SU-DHL-6 (cell line): ENCODE measurements around the gene CSK.
"Not testable (repeated sequence)": the region's sequence is repeated elsewhere in the genome, so short reads cannot be mapped to it uniquely, and the experiment has no call there.

Experiments
- H2AFZ ChIP-seq: fragments of 200-600 bp; sonication (generic); 2 replicates; pipeline ENCODE4 v1.6.1; 2014; ENCODE audit warnings: low read depth, mild to moderate bottlenecking, moderate library complexity, mixed read lengths, antibody characterized with exemption, low read length; ENCODE audit not compliant: severe bottlenecking
- H3F3A ChIP-seq: fragments of 200-600 bp; shearing (Covaris generic); 2 replicates; pipeline ENCODE4 v1.6.0; 2016; ENCODE audit warnings: antibody characterized with exemption, mild to moderate bottlenecking; ENCODE audit not compliant: insufficient read depth
- H3K27ac ChIP-seq: fragments of 200-600 bp; sonication (generic); 2 replicates; pipeline ENCODE4 v1.5.1; 2016; ENCODE audit warnings: low read depth, mild to moderate bottlenecking, low read length, moderate library complexity, mixed read lengths
- H3K27me3 ChIP-seq: fragments of 200-600 bp; sonication (generic), shearing (Covaris generic); 2 replicates; pipeline ENCODE4 v1.6.0; 2014; ENCODE audit warnings: mild to moderate bottlenecking, low read length
- H3K36me3 ChIP-seq: fragments of 200-600 bp; sonication (generic); 2 replicates; pipeline ENCODE4 v1.6.1; 2014; ENCODE audit warnings: mild to moderate bottlenecking, low read length, mixed read lengths
- H3K4me2 ChIP-seq: fragments of 300-600, 200-600 bp; shearing (Covaris generic), sonication (generic); 2 replicates; pipeline ENCODE4 v1.6.0; 2014; ENCODE audit warnings: low read length, low read depth, mild to moderate bottlenecking; ENCODE audit not compliant: poor library complexity, severe bottlenecking
- H3K4me3 ChIP-seq: fragments of 200-600 bp; sonication (generic); 2 replicates; pipeline ENCODE4 v1.5.1; 2014; ENCODE audit warnings: antibody characterized with exemption, low read length, mild to moderate bottlenecking, mixed read lengths; ENCODE audit not compliant: insufficient read depth, poor library complexity, severe bottlenecking
- H3K79me2 ChIP-seq: fragments of 200-600 bp; sonication (generic); 2 replicates; pipeline ENCODE4 v1.6.1; 2014; ENCODE audit warnings: mild to moderate bottlenecking, low read length, moderate library complexity; ENCODE audit not compliant: insufficient read depth
- H3K9ac ChIP-seq: fragments of 200-600 bp; sonication (generic); 2 replicates; pipeline ENCODE4 v1.7.0; 2014; ENCODE audit warnings: mild to moderate bottlenecking, low read length
- H3K9me2 ChIP-seq: fragments of 200-600 bp; sonication (generic); replicated peaks from 2 replicates; pipeline ENCODE4 v1.6.1; 2014; ENCODE audit warnings: low read length; ENCODE audit not compliant: insufficient read depth
- H3K9me3 ChIP-seq: fragments of 200-600 bp; sonication (generic); 2 replicates; pipeline ENCODE4 v1.6.1; 2014; ENCODE audit warnings: low read length, mixed read lengths; ENCODE audit not compliant: insufficient read depth
- H4K20me1 ChIP-seq: fragments of 200-600 bp; sonication (generic); 2 replicates; pipeline ENCODE4 v1.6.1; 2014; ENCODE audit warnings: low read depth, mild to moderate bottlenecking, antibody characterized with exemption, low read length, moderate library complexity, mixed read lengths
- CTCF ChIP-seq: fragments of 200-600 bp; sonication (generic); IDR thresholded peaks from one replicate; pipeline ENCODE4 v1.5.1; 2017; ENCODE audit warnings: antibody characterized with exemption, mild to moderate bottlenecking, low read length, moderate library complexity; ENCODE audit not compliant: insufficient read depth, poor library complexity, severe bottlenecking
- EZH2phosphoT487 ChIP-seq: fragments of 200-600 bp; sonication (generic), shearing (Covaris generic); conservative IDR thresholded peaks from 2 replicates; pipeline ENCODE4 v1.6.1; 2018; ENCODE audit warnings: mild to moderate bottlenecking, antibody characterized with exemption, low read length, moderate library complexity, mixed read lengths

Gene CSK

DNA sequence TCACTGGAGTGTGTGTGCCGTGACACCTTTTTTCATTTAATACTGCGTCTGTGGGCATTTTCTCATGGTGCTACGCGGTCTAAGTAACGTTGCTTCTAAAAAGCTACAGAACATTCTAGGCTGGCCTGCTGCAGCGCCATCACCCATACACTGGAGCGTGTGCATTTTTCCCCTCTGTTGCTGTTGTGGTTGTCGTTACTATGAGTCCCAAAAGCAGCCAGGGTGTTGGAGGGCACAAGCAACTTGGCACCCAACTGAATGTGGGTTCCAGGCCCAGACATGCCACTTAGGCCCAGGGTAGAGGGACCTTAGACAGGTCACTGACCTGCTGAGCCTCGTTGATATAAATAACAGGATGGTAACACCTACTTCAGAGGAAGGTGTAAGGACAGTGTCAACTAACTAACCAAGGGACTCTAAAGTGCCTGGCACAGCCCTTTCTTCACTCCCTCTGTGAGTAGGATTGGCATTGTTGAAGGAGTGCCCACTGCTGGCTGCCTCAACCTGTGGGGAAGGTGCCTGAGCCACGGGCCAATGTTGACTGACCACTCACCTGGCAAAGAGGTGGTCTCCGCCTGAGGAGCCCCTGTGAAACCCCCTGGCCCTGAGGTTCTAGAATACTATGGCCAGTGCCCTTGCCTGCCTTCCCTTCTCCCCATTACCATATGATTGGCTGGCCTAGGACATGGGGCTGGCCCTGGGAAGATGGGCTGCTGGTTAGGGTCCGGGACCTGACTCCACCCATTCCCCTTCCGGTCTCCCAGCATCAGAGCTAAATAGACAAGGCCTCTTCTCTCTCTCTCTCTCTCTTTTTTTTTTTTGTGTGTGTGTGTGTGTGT, 3.5 kb downstream of the CSK start:
- H2AFZ ChIP-seq = no peak overlapping the region
- no peaks in the 10 kb centered on the region for H3K9me3 ChIP-seq
- peaks cover 78% of the 10 kb centered on the region for H3K79me2 ChIP-seq
- TF ChIP-seq EZH2phosphoT487 = no peak
- H3F3A ChIP-seq = peaks cover 87% of the 10 kb centered on the region
- H3K4me3 ChIP-seq = peak overlapping the region; percentile 94
- peak overlapping the region; percentile 99 for H3K9ac ChIP-seq
- H3K27me3 ChIP-seq = no peaks in the 10 kb centered on the region
- peak overlapping the region; percentile 96 for H3K27ac ChIP-seq
- H4K20me1 ChIP-seq = no peaks in the 10 kb centered on the region
- no peaks in the 10 kb centered on the region for H3K9me2 ChIP-seq
- H3K36me3 ChIP-seq = no peaks in the 10 kb centered on the region
- peak overlapping the region; percentile 73 for H3K4me2 ChIP-seq

DNA sequence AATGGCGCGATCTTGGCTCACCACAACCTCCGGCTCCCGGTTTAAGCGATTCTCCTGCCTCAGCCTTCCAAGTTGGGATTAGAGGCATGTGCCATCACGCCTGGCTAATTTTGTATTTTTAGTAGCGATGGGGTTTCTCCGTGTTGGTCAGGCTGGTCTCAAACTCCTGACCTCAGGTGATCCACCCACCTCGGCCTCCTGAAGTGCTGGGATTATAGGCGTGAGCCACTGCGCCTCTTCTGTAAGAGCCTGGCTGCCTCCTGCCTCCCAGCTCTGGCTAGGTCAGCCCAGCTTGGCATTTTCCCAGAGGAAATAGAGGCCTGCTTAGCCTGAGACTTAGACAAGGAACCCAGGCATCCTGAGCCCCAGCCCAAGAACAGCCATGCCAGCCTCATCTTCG, 4.2 kb downstream of the CSK start:
- H3K4me2 ChIP-seq = peak overlapping the region; percentile 73
- not testable (repeated sequence) for H3K36me3 ChIP-seq, H3K9me2 ChIP-seq, H4K20me1 ChIP-seq, H3K27me3 ChIP-seq, H2AFZ ChIP-seq, H3K9me3 ChIP-seq
- H3K9ac ChIP-seq = peak overlapping the region; percentile 99
- peaks cover 87% of the 10 kb centered on the region for H3F3A ChIP-seq
- peaks cover 79% of the 10 kb centered on the region for H3K79me2 ChIP-seq
- peak overlapping the region; percentile 37 for H3K4me3 ChIP-seq
- peak overlapping the region; percentile 96 for H3K27ac ChIP-seq

DNA sequence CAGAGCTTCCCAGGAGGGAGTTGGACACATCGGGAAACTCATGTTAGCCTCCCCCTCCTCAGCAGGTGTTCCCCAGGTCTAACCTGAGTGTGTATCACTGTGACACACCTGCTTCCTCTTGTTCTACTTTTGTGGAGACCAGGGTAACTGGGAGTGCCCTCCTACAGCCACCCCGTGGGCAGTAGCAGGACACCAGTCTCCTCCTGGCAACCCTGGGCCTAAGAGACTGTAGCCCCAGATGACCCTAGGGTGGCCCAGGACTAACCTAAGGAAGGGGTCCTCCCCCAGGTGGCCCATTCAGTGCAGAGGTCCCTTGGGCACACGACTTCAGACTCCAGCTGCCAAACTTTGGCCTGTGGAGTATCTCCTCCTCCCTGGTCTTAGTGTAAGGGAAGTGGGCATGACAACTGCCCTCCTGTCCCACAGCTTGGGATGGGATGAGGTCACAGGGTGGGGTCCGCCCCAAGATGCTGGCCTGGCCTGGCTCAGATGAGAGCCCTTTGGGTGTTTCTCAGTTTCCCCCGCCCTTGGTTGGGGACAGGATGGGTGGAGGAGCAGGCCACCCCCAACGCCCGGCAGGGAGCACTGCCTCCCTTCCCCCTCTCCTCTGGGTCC, 4.8 kb downstream of the CSK start:
- Histone ChIP-seq H2AFZ (no peak overlapping the region), H3K79me2 (peaks cover 79% of the 10 kb centered on the region), H3K4me2 (peak overlapping the region; percentile 73)

More for the DNA sequence above, 4.8 kb downstream of the CSK start:
- H3K27ac ChIP-seq = peak overlapping the region; percentile 96
- H3K27me3 ChIP-seq = no peaks in the 10 kb centered on the region
- H3K9me3 ChIP-seq = no peaks in the 10 kb centered on the region
- no peaks in the 10 kb centered on the region for H3K36me3 ChIP-seq
- H3F3A ChIP-seq = peaks cover 88% of the 10 kb centered on the region
- no peaks in the 10 kb centered on the region for H4K20me1 ChIP-seq
- H3K9ac ChIP-seq = peak overlapping the region; percentile 99
- peak overlapping the region; percentile 37 for H3K4me3 ChIP-seq
- TF ChIP-seq EZH2phosphoT487 = no peak
- no peak for TF ChIP-seq CTCF
- no peaks in the 10 kb centered on the region for H3K9me2 ChIP-seq
